H9 (cell line): ENCODE results near the gene DVL3. TPM values are rescaled to one million over a fixed set of nuclear protein-coding genes. Genes with fewer than 3 reads are reported as not detected.
A peak's percentile ranks its signal among the peaks of the same experiment; 100 is the strongest.

Experiments used
- DNase-seq: peaks from one replicate; pipeline ENCODE4 v3.0.0-alpha.2; 2017
- H2AFZ ChIP-seq: one replicate; pipeline ENCODE4 v1.6.1; 2013; ENCODE audit warnings: mild to moderate bottlenecking, low read length, control low read depth, moderate library complexity
- H2AK5ac ChIP-seq: 2 replicates; pipeline ENCODE4 v1.6.1; 2013; ENCODE audit warnings: low read length, control low read depth, mixed read lengths; ENCODE audit not compliant: insufficient read length
- H2BK120ac ChIP-seq: one replicate; pipeline ENCODE4 v1.6.1; 2013; ENCODE audit warnings: low read depth, mild to moderate bottlenecking, low read length, control low read depth, inconsistent platforms; ENCODE audit not compliant: poor library complexity, severe bottlenecking
- H2BK12ac ChIP-seq: 2 replicates; pipeline ENCODE4 v1.6.1; 2013; ENCODE audit warnings: low read length, control low read depth, mixed read lengths, low read depth; ENCODE audit not compliant: insufficient read length
- H2BK15ac ChIP-seq: 2 replicates; pipeline ENCODE4 v1.6.1; 2013; ENCODE audit warnings: low read depth, low read length, control low read depth
- H2BK20ac ChIP-seq: one replicate; pipeline ENCODE4 v1.6.1; 2013; ENCODE audit warnings: low read depth, mild to moderate bottlenecking, low read length, control low read depth, inconsistent platforms; ENCODE audit not compliant: poor library complexity, severe bottlenecking
- H2BK5ac ChIP-seq: 2 replicates; pipeline ENCODE4 v1.6.1; 2013; ENCODE audit warnings: low read length, control low read depth, mixed read lengths; ENCODE audit not compliant: insufficient read length
- H3K14ac ChIP-seq: 2 replicates; pipeline ENCODE4 v1.6.1; 2013; ENCODE audit warnings: low read length, control low read depth; ENCODE audit not compliant: insufficient read depth
- H3K18ac ChIP-seq: 2 replicates; pipeline ENCODE4 v1.6.1; 2013; ENCODE audit warnings: low read depth, mild to moderate bottlenecking, mixed read lengths, low read length, control low read depth; ENCODE audit not compliant: insufficient read length
- H3K23ac ChIP-seq: 2 replicates; pipeline ENCODE4 v1.6.1; 2013; ENCODE audit warnings: low read length, control low read depth, mixed read lengths, low read depth; ENCODE audit not compliant: insufficient read length
- H3K23me2 ChIP-seq: 2 replicates; pipeline ENCODE4 v1.6.1; 2013; ENCODE audit warnings: low read depth, mild to moderate bottlenecking, mixed read lengths, low read length, control low read depth; ENCODE audit not compliant: insufficient read length, poor library complexity, severe bottlenecking
- H3K27ac ChIP-seq: 2 replicates; pipeline ENCODE4 v1.5.1; 2013; ENCODE audit warnings: low read length, control low read depth, mixed read lengths, low read depth; ENCODE audit not compliant: insufficient read length
- H3K27me3 ChIP-seq: 2 replicates; pipeline ENCODE4 v1.6.1; 2013; ENCODE audit warnings: low read length, control low read depth, inconsistent platforms; ENCODE audit not compliant: insufficient read depth
- H3K4ac ChIP-seq: 2 replicates; pipeline ENCODE4 v1.6.1; 2013; ENCODE audit warnings: low read depth, mild to moderate bottlenecking, control low read depth, inconsistent platforms, low read length, moderate library complexity
- H3K4me1 ChIP-seq: 2 replicates; pipeline ENCODE4 v1.6.1; 2013; ENCODE audit warnings: low read length, control low read depth, inconsistent platforms; ENCODE audit not compliant: insufficient read depth
- H3K4me2 ChIP-seq: 2 replicates; pipeline ENCODE4 v1.6.1; 2013; ENCODE audit warnings: low read length, control low read depth, mixed read lengths; ENCODE audit not compliant: insufficient read length, insufficient read depth
- H3K56ac ChIP-seq: 2 replicates; pipeline ENCODE4 v1.6.1; 2013; ENCODE audit warnings: low read depth, mild to moderate bottlenecking, mixed read lengths, low read length, control low read depth; ENCODE audit not compliant: insufficient read length
- H3K79me1 ChIP-seq: 2 replicates; pipeline ENCODE4 v1.6.1; 2013; ENCODE audit warnings: low read depth, mild to moderate bottlenecking, moderate library complexity, low read length, control low read depth, inconsistent platforms; ENCODE audit not compliant: insufficient read depth, poor library complexity, severe bottlenecking
- H3K79me2 ChIP-seq: 2 replicates; pipeline ENCODE4 v1.6.1; 2013; ENCODE audit warnings: low read length, control low read depth, inconsistent platforms; ENCODE audit not compliant: insufficient read depth
- H3K9ac ChIP-seq: 2 replicates; pipeline ENCODE4 v1.6.1; 2013; ENCODE audit warnings: low read length, control low read depth, mixed read lengths; ENCODE audit not compliant: insufficient read length; ENCODE audit errors: extremely low read depth
- H3K9me3 ChIP-seq: one replicate; pipeline ENCODE4 v1.6.1; 2013; ENCODE audit warnings: low read depth, low read length, inconsistent platforms; ENCODE audit not compliant: control insufficient read depth
- H3T11ph ChIP-seq: one replicate; pipeline ENCODE4 v1.6.1; 2013; ENCODE audit warnings: mild to moderate bottlenecking, low read length, control low read depth, inconsistent platforms
- H4K20me1 ChIP-seq: one replicate; pipeline ENCODE4 v1.6.1; 2013; ENCODE audit not compliant: control insufficient read depth, insufficient read length, insufficient read depth
- H4K5ac ChIP-seq: 2 replicates; pipeline ENCODE4 v1.6.1; 2013; ENCODE audit warnings: low read depth, mild to moderate bottlenecking, mixed read lengths, low read length, control low read depth; ENCODE audit not compliant: insufficient read length
- H4K8ac ChIP-seq: replicated peaks from 2 replicates; pipeline ENCODE4 v1.6.1; 2013; ENCODE audit warnings: low read length, control low read depth, mixed read lengths, low read depth; ENCODE audit not compliant: insufficient read length
- H4K91ac ChIP-seq: 2 replicates; pipeline ENCODE4 v1.6.1; 2013; ENCODE audit warnings: low read depth, mild to moderate bottlenecking, moderate library complexity, mixed read lengths, low read length, control low read depth; ENCODE audit not compliant: insufficient read length
- H3K27ac Mint-ChIP-seq, 3 experiments: 2 replicates in 2 of 3; 3 replicates in 1 of 3; pipeline ENCODE4 v1.8.0; 2020 to 2021; ENCODE audit warnings: mixed read lengths in 3 of 3, mild to moderate bottlenecking in 1 of 3, moderate library complexity in 1 of 3
- H3K27me3 Mint-ChIP-seq: 2 replicates; pipeline ENCODE4 v1.8.0; 2021; ENCODE audit warnings: low read depth, mild to moderate bottlenecking, moderate library complexity, mixed read lengths
- H3K36me3 Mint-ChIP-seq, 3 experiments: 2 replicates in 2 of 3; 3 replicates in 1 of 3; pipeline ENCODE4 v1.8.0; 2020 to 2021; ENCODE audit warnings: low read depth in 3 of 3, mixed read lengths in 3 of 3; ENCODE audit not compliant: insufficient read depth in 1 of 3
- H3K4me1 Mint-ChIP-seq, 2 experiments: 2 replicates each; pipeline ENCODE4 v1.8.0; 2020; ENCODE audit warnings: mixed read lengths in 2 of 2
- H3K4me3 Mint-ChIP-seq, 2 experiments: 2 replicates in 1 of 2; 3 replicates in 1 of 2; pipeline ENCODE4 v1.8.0; 2020 to 2021; ENCODE audit warnings: mild to moderate bottlenecking in 2 of 2, mixed read lengths in 2 of 2, moderate library complexity in 1 of 2
- H3K9me3 Mint-ChIP-seq, 2 experiments: 2 replicates in 1 of 2; 3 replicates in 1 of 2; pipeline ENCODE4 v1.8.0; 2020; ENCODE audit warnings: mild to moderate bottlenecking in 2 of 2, mixed read lengths in 2 of 2, moderate library complexity in 1 of 2
- CTCF ChIP-seq: fragments of 200-600 bp; sonication (generic); conservative IDR thresholded peaks from 3 replicates; pipeline ENCODE4 v1.8.0; 2021; ENCODE audit warnings: antibody characterized with exemption, mild to moderate bottlenecking
- WGBS: extraction: QIAGEN DNeasy Blood & Tissue Kit; methylation state at CpG from one replicate; pipeline ENCODE4 v1.1.7; 2013; ENCODE audit warnings: missing lambda C conversion rate, low lambda C conversion rate, mixed read lengths; ENCODE audit not compliant: insufficient read length; ENCODE audit errors: extremely low coverage; 5-methylcytosine and 5-hydroxymethylcytosine counted together
- total RNA-seq: library from RNA; stranded (reverse); gene quantifications from 2 replicates; pipeline ENCODE4 v1.2.1, GENCODE V29; 2021

Gene DVL3
- total RNA-seq, 1 experiment from 2014 or later = 64.7 TPM

GRCh38 chr3:184173374-184173722, 18.2 kb downstream of the DVL3 start:
- peaks cover 21 to 57% (median 44%) of the 10 kb centered on the region in 3 experiments for H3K36me3 Mint-ChIP-seq
- no peaks in the 10 kb centered on the region; the same call in 1 of the 2 replicates for H3K4me1 ChIP-seq
- no peak overlapping the region for H3K14ac ChIP-seq
- no peak overlapping the region for H2BK12ac ChIP-seq
- H3K79me1 ChIP-seq = peaks cover 7% of the 10 kb centered on the region
- no peak overlapping the region for H3K18ac ChIP-seq
- no peak overlapping the region for H2AFZ ChIP-seq
- no peak overlapping the region for H4K5ac ChIP-seq
- H4K8ac ChIP-seq = no peak overlapping the region
- H2BK15ac ChIP-seq = no peak overlapping the region
- no peak overlapping the region for H3K9ac ChIP-seq
- H2BK20ac ChIP-seq = no peak overlapping the region
- no peaks in the 10 kb centered on the region for H3K9me3 ChIP-seq
- WGBS = no CpG with 5 or more reads among the region's 2 CpGs
- no peak overlapping the region for H3K56ac ChIP-seq
- H3K4me2 ChIP-seq = no peak overlapping the region
- H3K27ac Mint-ChIP-seq = peak overlapping the region in 1 of 3 experiments; percentile 83; a peak in 1 of 7 replicates
- no peaks in the 10 kb centered on the region for H3K9me3 Mint-ChIP-seq
- no peak overlapping the region for H4K91ac ChIP-seq
- H2AK5ac ChIP-seq = no peak overlapping the region
- no peak for DNase-seq
- no peaks in the 10 kb centered on the region for H3K27me3 Mint-ChIP-seq
- no peak overlapping the region for H3K23ac ChIP-seq
- TF ChIP-seq CTCF = no peak
- H3T11ph ChIP-seq = no peak overlapping the region
- peaks cover 9% of the 10 kb centered on the region; the same call in 1 of the 2 replicates for H3K79me2 ChIP-seq
- H4K20me1 ChIP-seq = peaks cover 3% of the 10 kb centered on the region
- H3K27ac ChIP-seq = no peak overlapping the region
- no peaks in the 10 kb centered on the region for H3K27me3 ChIP-seq
- peaks cover 23 to 31% of the 10 kb centered on the region in 2 experiments for H3K4me1 Mint-ChIP-seq
- H3K4ac ChIP-seq = no peak overlapping the region
- no peak overlapping the region for H2BK5ac ChIP-seq
- H3K4me3 Mint-ChIP-seq = no peak overlapping the region
- peaks cover 16% of the 10 kb centered on the region for H3K23me2 ChIP-seq
- no peak overlapping the region for H2BK120ac ChIP-seq
